Vagina (tissue), 2 donors: ENCODE data around the gene GNAI2. TPM values are rescaled to one million over a fixed set of nuclear protein-coding genes. Genes with fewer than 3 reads are reported as not detected.

Experiments
- DNase-seq, 2 donors: peaks; one replicate each; pipeline ENCODE4 v3.0.0-alpha.2; 2017; ENCODE audit errors: extremely low spot score in 2 of 2
- H3K27ac ChIP-seq: fragments of 200-600 bp; sonication (generic); one replicate; pipeline ENCODE4 v1.5.1; 2019
- H3K27me3 ChIP-seq: fragments of 200-600 bp; sonication (generic); one replicate; pipeline ENCODE4 v1.5.1; 2019
- H3K36me3 ChIP-seq, 2 donors: fragments of 200-600 bp; sonication (generic); one replicate each; pipeline ENCODE4 v1.5.1; 2017 to 2019
- H3K4me1 ChIP-seq: fragments of 200-600 bp; sonication (generic); one replicate; pipeline ENCODE4 v1.5.1; 2019
- H3K4me3 ChIP-seq, 2 donors: fragments of 200-600 bp; sonication (generic); 1 replicate in 1 of 2; 2 replicates in 1 of 2; pipeline ENCODE4 v1.5.1; 2016 to 2019
- H3K9me3 ChIP-seq: fragments of 200-600 bp; sonication (generic); one replicate; pipeline ENCODE4 v1.5.1; 2019
- POLR2A ChIP-seq, 2 donors: fragments of 450-650 bp; IDR thresholded peaks; one replicate each; pipeline ENCODE4 v1.6.1; 2017; ENCODE audit warnings: antibody characterized with exemption in 2 of 2, mild to moderate bottlenecking in 2 of 2, moderate library complexity in 2 of 2
- POLR2AphosphoS5 ChIP-seq, 2 donors: sonication (generic); formaldehyde crosslinking; IDR thresholded peaks; one replicate each; pipeline ENCODE4 v1.9.0; 2017; ENCODE audit warnings: antibody characterized with exemption in 2 of 2, mild to moderate bottlenecking in 2 of 2, low read depth in 1 of 2; ENCODE audit not compliant: insufficient read depth in 1 of 2
- intact Hi-C: fragments of 100-400 bp; cut with DNase I; formaldehyde crosslinking; loops from one replicate; pipeline ENCODE4 v1.15.1; 2023
- total RNA-seq: library from RNA; depleted of rRNA; stranded (reverse); fragments of >200 nt; gene quantifications from one replicate; pipeline ENCODE4 v1.2.3, GENCODE V29; 2016
- TF ChIP-seq, protein P1 (sequence below), 3 experiments: fragments of 450-650 bp in 2 of 3; fragments of 200-600 bp in 1 of 3; sonication (generic) in 1 of 3; IDR thresholded peaks; one replicate each; pipeline ENCODE4 v1.5.1; 2017 to 2019; ENCODE audit warnings: antibody characterized with exemption in 3 of 3, mild to moderate bottlenecking in 2 of 3, moderate library complexity in 2 of 3

Gene GNAI2
- total RNA-seq, 1 donor from 2014 or later: 244 TPM

DNA sequence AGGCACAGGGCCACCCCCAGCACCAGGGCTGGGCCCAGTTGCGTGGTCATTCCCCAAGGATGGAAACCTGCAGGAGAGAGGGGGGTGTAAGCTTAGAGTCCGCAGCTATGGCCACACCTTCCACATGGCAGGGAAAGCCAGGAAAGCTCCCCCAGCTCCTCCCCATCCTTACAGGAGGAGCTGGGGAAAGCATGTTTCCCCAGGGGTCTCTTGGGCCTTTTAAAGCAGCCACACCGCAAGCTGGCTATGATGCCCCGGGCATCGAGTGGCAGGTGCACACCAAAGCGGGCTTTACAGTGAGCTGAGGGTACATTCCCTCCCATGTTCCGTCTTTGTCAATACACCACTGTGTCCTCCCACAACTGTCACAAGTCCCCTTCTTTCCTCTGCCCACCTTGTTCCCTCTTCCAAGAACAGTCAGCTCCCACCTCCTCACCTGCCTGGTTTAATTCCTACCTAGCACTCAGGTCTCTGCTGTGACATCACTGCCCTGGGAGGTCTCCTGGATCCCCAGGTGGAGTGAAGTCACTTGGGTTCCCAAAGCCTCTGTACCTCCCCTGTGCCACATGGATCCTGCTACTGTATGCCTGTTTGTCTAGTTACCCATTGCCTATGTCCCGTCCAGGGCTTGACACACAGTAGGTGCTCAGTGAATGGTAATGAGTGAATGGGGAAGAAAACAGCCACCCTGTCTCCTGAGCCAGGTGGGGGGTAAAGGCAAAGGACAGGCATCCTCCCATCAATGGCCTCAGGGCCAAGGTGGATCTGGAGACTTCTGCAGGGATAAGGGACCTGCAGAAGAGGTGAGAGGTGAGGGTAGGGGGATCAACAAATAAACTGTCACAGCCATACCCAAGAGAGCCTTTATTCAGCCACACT is 59.8 kb downstream of the GNAI2 start:
- intact Hi-C loops: no loop called here
- no peak for TF ChIP-seq POLR2A (IDR thresholded peaks at IDR 0.05)
- TF ChIP-seq, protein P1, sequence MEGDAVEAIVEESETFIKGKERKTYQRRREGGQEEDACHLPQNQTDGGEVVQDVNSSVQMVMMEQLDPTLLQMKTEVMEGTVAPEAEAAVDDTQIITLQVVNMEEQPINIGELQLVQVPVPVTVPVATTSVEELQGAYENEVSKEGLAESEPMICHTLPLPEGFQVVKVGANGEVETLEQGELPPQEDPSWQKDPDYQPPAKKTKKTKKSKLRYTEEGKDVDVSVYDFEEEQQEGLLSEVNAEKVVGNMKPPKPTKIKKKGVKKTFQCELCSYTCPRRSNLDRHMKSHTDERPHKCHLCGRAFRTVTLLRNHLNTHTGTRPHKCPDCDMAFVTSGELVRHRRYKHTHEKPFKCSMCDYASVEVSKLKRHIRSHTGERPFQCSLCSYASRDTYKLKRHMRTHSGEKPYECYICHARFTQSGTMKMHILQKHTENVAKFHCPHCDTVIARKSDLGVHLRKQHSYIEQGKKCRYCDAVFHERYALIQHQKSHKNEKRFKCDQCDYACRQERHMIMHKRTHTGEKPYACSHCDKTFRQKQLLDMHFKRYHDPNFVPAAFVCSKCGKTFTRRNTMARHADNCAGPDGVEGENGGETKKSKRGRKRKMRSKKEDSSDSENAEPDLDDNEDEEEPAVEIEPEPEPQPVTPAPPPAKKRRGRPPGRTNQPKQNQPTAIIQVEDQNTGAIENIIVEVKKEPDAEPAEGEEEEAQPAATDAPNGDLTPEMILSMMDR (IDR thresholded peaks at IDR 0.05): no peak
- TF ChIP-seq POLR2AphosphoS5 (IDR thresholded peaks at IDR 0.05; ENCODE audit: insufficient read depth in 1 of 2, low read depth in 1 of 2): no peak
- DNase-seq: no peak
- Histone ChIP-seq H3K27me3 (no peaks in the 10 kb centered on the region), H3K4me1 (peaks cover 50% of the 10 kb centered on the region), H3K9me3 (no peaks in the 10 kb centered on the region), H3K36me3 (peaks cover 0 to 5% of the 10 kb centered on the region in 2 donors), H3K4me3 (no peak overlapping the region), H3K27ac (no peak overlapping the region)

DNA sequence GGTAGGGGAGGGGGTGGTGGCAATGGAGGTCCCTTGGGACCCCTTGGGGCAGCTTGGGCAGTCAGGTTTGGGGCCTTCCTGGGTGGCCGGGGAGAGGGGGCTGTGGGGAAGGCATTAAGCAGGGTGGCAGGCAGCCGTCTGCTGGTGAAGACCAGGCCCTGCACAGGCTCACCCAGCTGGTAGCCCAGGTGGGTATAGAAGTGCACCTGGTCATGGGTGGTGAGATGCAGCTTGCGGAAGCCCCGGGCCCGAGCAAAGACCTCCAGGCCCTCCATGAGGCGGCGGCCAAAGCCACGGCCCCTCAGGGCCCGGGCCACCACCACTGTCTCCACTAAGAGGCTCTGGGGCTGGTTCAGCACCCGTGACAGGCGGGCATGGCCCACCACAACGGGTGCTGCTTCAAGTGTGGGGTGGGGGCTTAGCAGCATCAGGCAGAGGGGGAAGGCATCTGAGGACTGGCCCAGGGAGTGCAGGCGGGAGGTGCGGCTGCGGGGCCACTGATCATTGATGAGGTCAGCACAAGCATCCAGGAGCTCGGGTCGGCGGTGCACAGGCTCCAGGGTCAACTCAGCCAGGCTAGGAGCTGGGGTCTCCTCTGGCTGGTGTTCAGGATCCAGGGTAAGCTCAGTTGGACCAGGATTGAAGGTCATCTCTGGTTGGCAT is 60.8 kb downstream of the GNAI2 start:
- H3K27me3 ChIP-seq: no peaks in the 10 kb centered on the region
- H3K4me1 ChIP-seq: peaks cover 45% of the 10 kb centered on the region
- no peak overlapping the region for H3K27ac ChIP-seq
- TF ChIP-seq POLR2A (IDR thresholded peaks at IDR 0.05) (no peak), POLR2AphosphoS5 (IDR thresholded peaks at IDR 0.05; ENCODE audit: insufficient read depth in 1 of 2, low read depth in 1 of 2) (no peak)
- TF ChIP-seq, protein P1 (IDR thresholded peaks at IDR 0.05): no peak
- peaks cover 0 to 5% of the 10 kb centered on the region in 2 donors for H3K36me3 ChIP-seq
- no peak for DNase-seq
- H3K4me3 ChIP-seq: no peak overlapping the region
- intact Hi-C loops: no loop called here
- no peaks in the 10 kb centered on the region for H3K9me3 ChIP-seq

DNA sequence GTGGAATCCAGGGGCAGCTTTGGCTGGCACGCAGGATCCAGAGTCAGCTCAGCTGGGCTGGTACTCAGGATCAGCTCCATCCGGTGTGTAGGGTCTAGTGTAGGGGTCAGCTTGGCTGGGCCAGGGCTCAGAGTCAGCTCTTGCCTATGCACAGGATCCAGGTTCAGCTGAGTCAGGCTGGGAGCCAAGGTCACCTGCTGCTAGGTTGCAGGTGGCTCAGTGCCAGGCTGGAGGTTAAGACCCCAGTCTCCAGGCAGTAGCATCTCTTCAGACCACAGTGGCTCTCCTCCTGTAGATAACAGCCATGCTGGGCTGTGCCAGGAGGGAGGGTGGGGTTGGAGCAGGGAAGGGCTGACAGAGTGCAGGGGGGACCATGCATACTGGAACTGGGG is 61.4 kb downstream of the GNAI2 start:
- intact Hi-C loops: no loop called here
- H3K27ac ChIP-seq: peak overlapping the region; percentile 83
- H3K27me3 ChIP-seq: no peaks in the 10 kb centered on the region
- H3K4me1 ChIP-seq: peaks cover 49% of the 10 kb centered on the region
- H3K9me3 ChIP-seq: no peaks in the 10 kb centered on the region
- no peak for DNase-seq
- TF ChIP-seq POLR2A (IDR thresholded peaks at IDR 0.05) (no peak), POLR2AphosphoS5 (IDR thresholded peaks at IDR 0.05; ENCODE audit: insufficient read depth in 1 of 2, low read depth in 1 of 2) (no peak)
- TF ChIP-seq, protein P1 (IDR thresholded peaks at IDR 0.05): no peak
- H3K36me3 ChIP-seq: peaks cover 0 to 5% of the 10 kb centered on the region in 2 donors
- H3K4me3 ChIP-seq: no peak overlapping the region

DNA sequence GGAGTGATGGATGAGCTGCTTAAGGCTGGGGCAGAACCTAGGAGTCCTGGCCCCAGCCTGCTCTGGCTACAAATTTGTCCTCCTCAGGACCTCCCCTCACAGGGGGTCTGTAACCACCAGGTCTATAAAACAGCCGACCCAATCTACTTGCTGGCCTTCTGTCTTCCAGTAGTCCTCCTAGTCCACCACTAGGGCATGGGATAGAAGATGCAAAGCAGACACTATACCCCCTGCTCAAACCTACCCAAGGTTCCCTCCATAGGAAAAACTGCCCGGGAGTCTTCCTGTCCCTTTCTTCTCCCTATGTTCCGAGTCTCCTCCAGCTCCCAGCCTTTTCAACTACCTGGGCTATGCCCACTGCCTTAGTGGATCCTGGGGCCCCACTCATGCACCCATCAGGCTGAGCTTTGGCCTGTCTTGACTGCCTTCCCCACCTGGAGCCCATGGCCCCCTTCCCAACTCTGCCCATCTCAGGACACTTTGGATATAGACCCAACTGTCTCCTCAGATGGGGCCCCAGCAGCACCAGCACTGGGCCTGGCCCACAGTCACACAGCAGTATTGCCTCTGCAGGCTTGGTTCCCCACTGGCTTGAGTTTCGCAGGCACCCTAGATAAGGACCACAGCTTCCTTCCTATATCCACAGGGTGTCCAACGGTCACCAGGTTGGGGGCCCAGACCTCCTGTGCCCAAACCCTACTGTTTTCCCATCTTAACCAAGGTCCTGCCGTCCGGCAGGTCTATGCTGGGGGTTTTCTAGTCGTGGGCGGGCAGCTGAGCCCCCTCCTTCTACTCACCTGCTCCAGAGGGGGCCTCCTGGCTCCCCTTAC is 62.1 kb downstream of the GNAI2 start:
- H3K27ac ChIP-seq: peak overlapping the region; percentile 83
- DNase-seq: no peak
- H3K4me3 ChIP-seq: peak overlapping the region; percentile 61 to 90
- peaks cover 51% of the 10 kb centered on the region for H3K4me1 ChIP-seq
- no peak for TF ChIP-seq POLR2A (IDR thresholded peaks at IDR 0.05)
- TF ChIP-seq, protein P1 (IDR thresholded peaks at IDR 0.05): no peak
- TF ChIP-seq POLR2AphosphoS5 (IDR thresholded peaks at IDR 0.05; ENCODE audit: insufficient read depth in 1 of 2, low read depth in 1 of 2): no peak
- H3K27me3 ChIP-seq: no peaks in the 10 kb centered on the region
- H3K9me3 ChIP-seq: no peaks in the 10 kb centered on the region
- peaks cover 0 to 5% of the 10 kb centered on the region in 2 donors for H3K36me3 ChIP-seq
- intact Hi-C loops: loop anchor here (2.0 kb wide), 1 partner anchor 25 kb away; the partner anchor contains the start of gene HYAL2
